HepG2 (cell line): ENCODE data around the gene SLC36A1. TPM values are rescaled to one million over a fixed set of nuclear protein-coding genes. Genes with fewer than 3 reads are reported as not detected.

Experiments
- ATAC-seq: fragments of 200-7000 bp; cut with Tn5 transposase; 3 replicates; pipeline ENCODE4 v1.9.1; 2020; ENCODE audit warnings: mild to moderate bottlenecking, moderate library complexity
- BruUV-seq: library from RNA; stranded (reverse); fragments of 400-500 nt; replicated peaks from 2 replicates; lab custom pipeline; 2021; lab: Mats Ljungman, UMichigan
- CTCF ChIA-PET: fragments of 300-600 bp; formaldehyde crosslinking; extraction: SDS; loops from one replicate; lab custom pipeline; 2021; ENCODE audit warnings: low total read pairs, inconsistent platforms, low intra/inter-chr PET ratio; lab: Yijun Ruan, JAX
- POLR2A ChIA-PET: fragments of 350-600 bp; sonication (Branson Sonifier 250); formaldehyde crosslinking; loops from one replicate; lab custom pipeline; 2020; ENCODE audit warnings: antibody characterized with exemption, inconsistent platforms; lab: Yijun Ruan, JAX
- DNase-seq: peaks from one replicate; pipeline ENCODE4 v3.0.0-alpha.2; 2015; ENCODE audit warnings: low spot score
- FAIRE-seq: peaks from 3 replicates; lab custom pipeline; 2011; peaks lifted over from hg19 to GRCh38; lab: Jason Lieb, UNC
- H2AFZ ChIP-seq: one replicate; pipeline ENCODE4 v1.6.1; 2011; ENCODE audit warnings: low read length, inconsistent platforms
- H3K27ac ChIP-seq: fragments of 300-600 bp; 3 replicates; pipeline ENCODE4 v1.8.0; 2011; ENCODE audit warnings: mixed run types, mild to moderate bottlenecking, mixed read lengths, low read length, inconsistent platforms; ENCODE audit not compliant: insufficient read depth; ENCODE audit errors: extremely low read length
- H3K27me3 ChIP-seq, 2 experiments: fragments of 200-600 bp in 1 of 2; 2 replicates in 1 of 2; 3 replicates in 1 of 2; pipeline versions ENCODE4 v1.6.0 to v1.8.0; 2011; ENCODE audit warnings: low read length in 2 of 2, mild to moderate bottlenecking in 2 of 2, moderate library complexity in 2 of 2, inconsistent platforms in 1 of 2; ENCODE audit not compliant: insufficient read depth in 2 of 2, control insufficient read depth in 1 of 2
- H3K36me3 ChIP-seq, 2 experiments: fragments of 200-600 bp in 1 of 2; replicated peaks in 1 of 2; 2 replicates in 1 of 2; 3 replicates in 1 of 2; pipeline versions ENCODE4 v1.5.1 to v1.8.0; 2011; ENCODE audit warnings: low read length in 2 of 2, inconsistent platforms in 1 of 2; ENCODE audit not compliant: insufficient read depth in 2 of 2, control insufficient read depth in 1 of 2
- H3K4me1 ChIP-seq: 2 replicates; pipeline ENCODE4 v1.5.1; 2012; ENCODE audit warnings: low read length, inconsistent platforms; ENCODE audit not compliant: insufficient read depth
- H3K4me2 ChIP-seq: 2 replicates; pipeline ENCODE4 v1.6.0; 2011; ENCODE audit warnings: low read depth, low read length, inconsistent platforms
- H3K4me3 ChIP-seq, 3 experiments: fragments of 200-600 bp in 1 of 3; sonication (generic), shearing (Covaris generic) in 1 of 3; replicated peaks in 1 of 3; 2 replicates each; pipeline ENCODE4 v1.5.1; 2011 to 2016; ENCODE audit warnings: low read length in 3 of 3, inconsistent platforms in 2 of 3, low read depth in 2 of 3, mild to moderate bottlenecking in 2 of 3, control low read depth in 1 of 3, mixed read lengths in 1 of 3; ENCODE audit not compliant: insufficient read depth in 1 of 3
- H3K79me2 ChIP-seq: one replicate; pipeline ENCODE4 v1.6.1; 2011; ENCODE audit warnings: low read length, inconsistent platforms; ENCODE audit not compliant: insufficient read depth
- H3K9ac ChIP-seq: 2 replicates; pipeline ENCODE4 v1.6.0; 2011; ENCODE audit warnings: mild to moderate bottlenecking, low read depth, low read length, inconsistent platforms; ENCODE audit not compliant: insufficient read depth
- H3K9me3 ChIP-seq: 2 replicates; pipeline ENCODE4 v1.5.1; 2012; ENCODE audit warnings: mild to moderate bottlenecking, low read length
- H4K20me1 ChIP-seq: 2 replicates; pipeline ENCODE4 v1.6.0; 2011; ENCODE audit warnings: inconsistent platforms, mild to moderate bottlenecking, low read length, moderate library complexity; ENCODE audit not compliant: insufficient read depth
- FOXA1 ChIP-seq, 2 experiments: fragments of 450-650 bp in 1 of 2; sonication (generic) in 1 of 2; formaldehyde crosslinking in 1 of 2; IDR thresholded peaks; 2 replicates each; pipeline versions ENCODE4 v1.4.0 to v1.6.1; 2016 to 2020; ENCODE audit warnings: missing genetic modification reagents in 1 of 2
- FOXA3 ChIP-seq: IDR thresholded peaks from 2 replicates; pipeline ENCODE4 v1.6.1; 2016; ENCODE audit warnings: missing genetic modification reagents, missing compliant biosample characterization
- FOXJ3 ChIP-seq: sonication (generic); formaldehyde crosslinking; IDR thresholded peaks from 2 replicates; pipeline ENCODE4 v1.4.0; 2020; ENCODE audit warnings: missing genetic modification reagents, mild to moderate bottlenecking, borderline replicate concordance
- IRX3 ChIP-seq: sonication (generic); formaldehyde crosslinking; IDR thresholded peaks from 2 replicates; pipeline ENCODE4 v1.8.1; 2023; ENCODE audit warnings: mild to moderate bottlenecking, low read depth, missing genetic modification reagents, borderline replicate concordance
- JDP2 ChIP-seq: sonication (generic); formaldehyde crosslinking; IDR thresholded peaks from 2 replicates; pipeline ENCODE4 v1.8.1; 2022; ENCODE audit warnings: missing genetic modification reagents, borderline replicate concordance
- MBNL3 ChIP-seq: fragments of 250-450 bp; sonication (Bioruptor Pico); conservative IDR thresholded peaks from 2 replicates; pipeline ENCODE4 v1.8.0; 2022; ENCODE audit warnings: mild to moderate bottlenecking, inconsistent platforms
- MIXL1 ChIP-seq: IDR thresholded peaks from 2 replicates; pipeline ENCODE4 v1.6.1; 2016
- MLXIP ChIP-seq: sonication (generic); formaldehyde crosslinking; IDR thresholded peaks from 2 replicates; pipeline ENCODE4 v1.9.0; 2021; ENCODE audit warnings: missing genetic modification reagents, borderline replicate concordance
- NBN ChIP-seq: fragments of 450-650 bp; conservative IDR thresholded peaks from 2 replicates; pipeline ENCODE4 v1.6.1; 2017
- SP4 ChIP-seq: sonication (generic); formaldehyde crosslinking; IDR thresholded peaks from 2 replicates; pipeline ENCODE4 v1.8.1; 2023; ENCODE audit warnings: mild to moderate bottlenecking, missing genetic modification reagents
- SRSF4 ChIP-seq: fragments of 200-400 bp; formaldehyde crosslinking; IDR thresholded peaks from one replicate; pipeline ENCODE4 v1.6.1; 2018; ENCODE audit warnings: mild to moderate bottlenecking, low read depth, low read length, moderate library complexity; ENCODE audit not compliant: poor library complexity, severe bottlenecking
- TRIM24 ChIP-seq: sonication (generic); formaldehyde crosslinking; IDR thresholded peaks from 2 replicates; pipeline ENCODE4 v1.8.0; 2022; ENCODE audit warnings: mild to moderate bottlenecking, missing genetic modification reagents
- ZBTB37 ChIP-seq: sonication (generic); formaldehyde crosslinking; IDR thresholded peaks from 2 replicates; pipeline ENCODE4 v1.4.0; 2020; ENCODE audit warnings: mild to moderate bottlenecking, missing genetic modification reagents
- ZBTB39 ChIP-seq: sonication (generic); formaldehyde crosslinking; IDR thresholded peaks from 2 replicates; pipeline ENCODE4 v1.5.0; 2020; ENCODE audit warnings: missing genetic modification reagents
- ZMYM2 ChIP-seq: sonication (generic); formaldehyde crosslinking; IDR thresholded peaks from 2 replicates; pipeline ENCODE4 v1.8.0; 2022; ENCODE audit warnings: mild to moderate bottlenecking, missing genetic modification reagents
- ZNF326 ChIP-seq: sonication (generic); formaldehyde crosslinking; IDR thresholded peaks from 2 replicates; pipeline ENCODE4 v1.4.0; 2020; ENCODE audit warnings: missing genetic modification reagents, borderline replicate concordance
- ZNF337 ChIP-seq: sonication (generic); formaldehyde crosslinking; IDR thresholded peaks from 2 replicates; pipeline ENCODE4 v1.5.1; 2020; ENCODE audit warnings: missing genetic modification reagents, low read depth, mild to moderate bottlenecking, borderline replicate concordance
- ZNF558 ChIP-seq: sonication (generic); formaldehyde crosslinking; IDR thresholded peaks from 2 replicates; pipeline ENCODE4 v1.9.0; 2022; ENCODE audit warnings: mild to moderate bottlenecking, missing genetic modification reagents, borderline replicate concordance
- ZNF790 ChIP-seq: sonication (generic); formaldehyde crosslinking; IDR thresholded peaks from 2 replicates; pipeline ENCODE4 v1.8.0; 2022; ENCODE audit warnings: missing genetic modification reagents, mild to moderate bottlenecking, borderline replicate concordance
- WGBS: methylation state at CpG from one replicate; pipeline ENCODE4 v1.1.6; 2017; ENCODE audit warnings: low lambda C conversion rate; 5-methylcytosine and 5-hydroxymethylcytosine counted together
- in situ Hi-C: cut with HindIII; loops from 2 replicates; pipeline ENCODE4 v1.10.0; 2017; ENCODE audit warnings: low pct_unique_long_range_greater_than_20kb; ENCODE audit not compliant: extremely low pct_ligation_motif_present
- intact Hi-C: fragments of 100-400 bp; cut with micrococcal nuclease; formaldehyde crosslinking; loops from one replicate; pipeline ENCODE4 v1.10.0; 2022; ENCODE audit not compliant: unreplicated experiment
- polyA plus RNA-seq, 8 experiments: library from polyadenylated mRNA; depleted of rRNA in 3 of 8; stranded (reverse) in 7 of 8; unstranded in 1 of 8; fragments of >200 nt; fragmentation: Illumina TruSeq in 4 of 8; extraction: Trizol in 4 of 8; gene quantifications; 2 replicates each; pipeline versions ENCODE4 v1.2.1 to v1.2.3, GENCODE V29; 2011 to 2016; ENCODE audit warnings: low read depth in 4 of 8, missing spikeins in 1 of 8, mixed read lengths in 1 of 8; ENCODE audit not compliant: insufficient read depth in 1 of 8
- total RNA-seq, 5 experiments: library from RNA; depleted of rRNA; stranded (reverse); fragments of >200 nt; fragmentation: Illumina TruSeq; extraction: Trizol; gene quantifications; 2 replicates each; pipeline ENCODE4 v1.2.3, GENCODE V29; 2016; ENCODE audit warnings: low read depth in 1 of 5

The SLC36A1 gene
- total and polyA plus RNA-seq, 2 of the 13 experiments (the other 11 are each of a cell fraction or from before 2014, with no cell fraction given) = 8.0 to 8.9 TPM

- TF ChIP-seq MLXIP (CRISPR knock-in tag) = no peak
- no peak for TF ChIP-seq SRSF4
- no peak for TF ChIP-seq FOXJ3 (CRISPR knock-in tag)
- no peak for TF ChIP-seq SP4 (CRISPR knock-in tag)
- TF ChIP-seq ZNF558 = no peak
- no peak for TF ChIP-seq FOXA1 (IDR thresholded peaks at IDR 0.05)
- TF ChIP-seq FOXA1 (CRISPR knock-in tag; IDR thresholded peaks at IDR 0.05) = no peak
- no peak for TF ChIP-seq MBNL3 (CRISPR knock-in tag)
- no peak for TF ChIP-seq ZNF326 (CRISPR knock-in tag)
- no peak for TF ChIP-seq JDP2 (CRISPR knock-in tag)
- no peak for TF ChIP-seq FOXA3 (CRISPR knock-in tag)
- TF ChIP-seq NBN = no peak
These were observed 1.9 kb downstream of the SLC36A1 start (continued) for GRCh38 chr5:151449297-151449696.

DNA sequence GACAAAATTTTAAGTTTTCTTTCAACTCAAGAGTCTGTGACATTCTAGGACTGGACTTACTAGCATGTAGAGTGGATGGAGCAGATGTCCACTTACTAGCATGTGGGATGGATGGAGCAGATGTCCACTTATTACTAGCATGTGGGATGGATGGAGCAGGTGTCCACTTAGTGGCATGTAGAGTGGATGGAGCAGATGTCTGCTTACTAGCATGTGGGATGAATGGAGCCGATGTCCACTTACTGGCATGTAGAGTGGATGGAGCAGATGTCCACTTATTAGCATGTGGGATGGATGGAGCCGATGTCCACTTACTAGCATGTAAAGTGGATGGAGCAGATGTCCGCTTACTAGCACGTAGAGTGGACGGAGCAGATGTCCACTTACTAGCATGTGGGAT, 2.4 kb downstream of the SLC36A1 start:
- POLR2A ChIA-PET = no interaction called here
- Histone ChIP-seq H3K9ac (no peak overlapping the region), H3K79me2 (peaks cover 4% of the 10 kb centered on the region), H3K27ac (no peak overlapping the region), H3K27me3 (no peaks in the 10 kb centered on the region; a peak in 1 of 5 replicates), H3K4me2 (no peak overlapping the region; the same call in 1 of the 2 replicates), H3K4me1 (peaks cover 67% of the 10 kb centered on the region), H3K4me3 (no peak overlapping the region), H2AFZ (no peak overlapping the region), H3K36me3 (no peaks in the 10 kb centered on the region), H4K20me1 (no peaks in the 10 kb centered on the region), H3K9me3 (no peaks in the 10 kb centered on the region)
- 92% methylated on average over 5 of the region's 5 CpGs for WGBS
- in situ Hi-C loops (loop anchor here (5.0 to 25.0 kb wide), 3 partner anchors 52 to 287 kb away; no protein-coding TSS in a partner anchor), intact Hi-C loops (loop anchor here (5.0 kb wide), 2 partner anchors 292 to 307 kb away; partner anchors contain the start of gene ATOX1)
- CTCF ChIA-PET = no interaction called here
- FAIRE-seq (no peak), ATAC-seq (no peak), DNase-seq (no peak)
- BruUV-seq = no TSS peak
- no peak for TF ChIP-seq ZBTB37 (CRISPR knock-in tag)
- TF ChIP-seq ZNF790 = no peak
- no peak for TF ChIP-seq IRX3
- TF ChIP-seq MIXL1 = no peak
- no peak for TF ChIP-seq ZNF337 (CRISPR knock-in tag)
- no peak for TF ChIP-seq ZMYM2
- no peak for TF ChIP-seq TRIM24 (CRISPR knock-in tag)
- TF ChIP-seq ZBTB39 (CRISPR knock-in tag) = no peak
